OCI-LY1 (cell line): Measurements from ENCODE around the gene DENND1A.

ENCODE experiments used
- EZH2 ChIP-seq: fragments of 200-600 bp; sonication (generic), shearing (Covaris generic); IDR thresholded peaks from 2 replicates; pipeline ENCODE4 v1.8.0; 2017; ENCODE audit warnings: borderline replicate concordance, mixed run types, mild to moderate bottlenecking, antibody characterized with exemption, low read length, moderate library complexity, mixed read lengths
- TF ChIP-seq, protein P1 (sequence below): fragments of 200-600 bp; sonication (generic), shearing (Covaris generic); IDR thresholded peaks from 2 replicates; pipeline ENCODE4 v1.5.1; 2017; ENCODE audit warnings: mild to moderate bottlenecking, antibody characterized with exemption, low read length, moderate library complexity, mixed read lengths

DNA sequence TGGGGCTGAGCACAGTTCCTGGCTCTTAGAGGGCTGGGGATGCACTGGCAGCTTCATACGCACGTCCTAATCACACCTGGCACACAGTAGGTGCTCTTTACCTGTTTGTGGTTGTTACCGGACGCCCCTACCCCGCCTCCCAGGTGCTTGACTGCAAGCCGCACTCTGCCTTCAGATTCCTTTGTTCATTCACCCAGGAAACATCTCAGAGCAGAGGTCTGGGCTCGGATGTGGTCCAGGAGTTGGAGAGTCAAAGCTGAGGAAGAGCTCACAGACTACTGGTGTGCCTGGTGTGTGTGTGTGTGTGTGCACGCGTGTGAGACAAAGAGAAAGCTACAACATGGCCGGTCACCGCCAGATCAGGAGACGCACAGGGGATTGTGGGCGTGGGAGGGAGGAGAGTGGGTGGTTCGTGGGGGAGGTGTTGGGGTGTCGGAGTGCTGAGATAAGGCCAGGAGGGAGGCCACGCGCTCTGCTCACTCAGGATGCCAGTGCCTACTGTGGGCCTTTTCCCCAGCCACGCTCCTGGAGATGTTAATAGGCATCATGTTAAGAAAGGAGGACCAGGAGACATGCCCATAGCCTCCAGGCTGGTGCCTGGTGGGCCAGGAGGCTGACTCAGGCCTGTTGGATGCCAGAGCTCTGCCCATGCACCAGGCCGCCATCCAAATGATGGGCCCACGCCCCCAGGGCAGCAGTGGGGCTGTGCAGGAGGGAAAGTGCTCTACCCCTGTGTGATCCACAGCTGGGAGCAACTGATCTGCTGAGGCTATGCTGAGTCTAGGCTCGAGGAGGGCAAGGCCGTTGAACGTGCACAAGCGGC is 534.0 kb downstream of the DENND1A start:
- TF ChIP-seq, protein P1, sequence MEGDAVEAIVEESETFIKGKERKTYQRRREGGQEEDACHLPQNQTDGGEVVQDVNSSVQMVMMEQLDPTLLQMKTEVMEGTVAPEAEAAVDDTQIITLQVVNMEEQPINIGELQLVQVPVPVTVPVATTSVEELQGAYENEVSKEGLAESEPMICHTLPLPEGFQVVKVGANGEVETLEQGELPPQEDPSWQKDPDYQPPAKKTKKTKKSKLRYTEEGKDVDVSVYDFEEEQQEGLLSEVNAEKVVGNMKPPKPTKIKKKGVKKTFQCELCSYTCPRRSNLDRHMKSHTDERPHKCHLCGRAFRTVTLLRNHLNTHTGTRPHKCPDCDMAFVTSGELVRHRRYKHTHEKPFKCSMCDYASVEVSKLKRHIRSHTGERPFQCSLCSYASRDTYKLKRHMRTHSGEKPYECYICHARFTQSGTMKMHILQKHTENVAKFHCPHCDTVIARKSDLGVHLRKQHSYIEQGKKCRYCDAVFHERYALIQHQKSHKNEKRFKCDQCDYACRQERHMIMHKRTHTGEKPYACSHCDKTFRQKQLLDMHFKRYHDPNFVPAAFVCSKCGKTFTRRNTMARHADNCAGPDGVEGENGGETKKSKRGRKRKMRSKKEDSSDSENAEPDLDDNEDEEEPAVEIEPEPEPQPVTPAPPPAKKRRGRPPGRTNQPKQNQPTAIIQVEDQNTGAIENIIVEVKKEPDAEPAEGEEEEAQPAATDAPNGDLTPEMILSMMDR: no peak
- TF ChIP-seq EZH2: no peak
